ENCODE measurements around the gene DENND6A. TPM values are rescaled to one million over a fixed set of nuclear protein-coding genes. Genes with fewer than 3 reads are reported as not detected.

DENND6A gene
- total and polyA plus RNA-seq, 2 of the 13 experiments (the other 11 are each of a cell fraction or from before 2014, with no cell fraction given), result 9.4 to 11.1 TPM

DNA sequence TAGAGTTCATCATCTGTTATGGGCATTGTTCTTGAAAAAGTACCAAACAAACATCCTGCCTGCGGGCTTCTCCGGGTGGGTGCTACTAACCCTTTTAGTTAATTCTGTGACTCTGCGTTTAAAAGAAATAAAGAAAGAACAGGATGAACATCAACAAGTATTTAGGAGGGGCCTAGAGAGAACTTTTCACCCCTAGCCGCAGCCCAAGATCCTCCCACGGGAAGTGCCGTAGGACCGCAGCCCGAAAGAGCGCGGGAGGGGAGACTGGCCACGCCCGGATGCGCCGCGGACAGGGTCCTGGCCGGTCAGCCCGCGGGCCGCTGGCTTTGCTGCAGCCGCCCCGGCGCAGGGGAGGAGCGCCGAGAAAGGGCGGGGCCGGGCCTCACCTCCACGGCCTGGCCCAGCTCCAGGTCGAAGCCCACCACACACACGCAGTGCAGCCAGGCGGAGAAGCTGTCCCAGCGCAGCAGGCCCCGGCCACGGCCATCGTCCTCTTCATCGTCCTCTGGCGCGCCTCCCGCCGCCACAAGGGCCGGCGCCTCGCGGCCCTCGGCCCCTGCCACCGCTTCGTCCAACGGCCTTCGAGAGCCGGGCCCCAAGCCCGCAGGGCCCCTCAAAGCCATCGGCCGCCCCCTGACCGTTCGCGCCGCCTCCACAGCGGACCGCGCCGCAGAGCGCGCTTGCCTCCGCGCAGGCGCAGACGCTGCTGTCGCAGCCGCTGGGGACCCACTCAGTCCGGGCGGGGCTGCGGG is at the start of gene DENND6A (continued):
- TF ChIP-seq RFX3 (CRISPR knock-in tag; IDR thresholded peaks at IDR 0.05), result no peak
- no peak for TF ChIP-seq HOXA7 (CRISPR knock-in tag; IDR thresholded peaks at IDR 0.05)
- TF ChIP-seq REXO4 (CRISPR knock-in tag; IDR thresholded peaks at IDR 0.05; ENCODE audit: borderline replicate concordance), result peak; percentile 85; the same call in 1 of the 2 replicates
- TF ChIP-seq RAD51 (IDR thresholded peaks at IDR 0.05; ENCODE audit: borderline replicate concordance), result no peak
- TF ChIP-seq ZBTB42 (CRISPR knock-in tag; IDR thresholded peaks at IDR 0.05), result 0 out of 2 replicates have a peak, but pooled peaks have one; percentile 79
- TF ChIP-seq MAFF (IDR thresholded peaks at IDR 0.05; ENCODE audit: low read depth, low read length), result no peak
- TF ChIP-seq NFRKB (IDR thresholded peaks at IDR 0.05), result no peak
- TF ChIP-seq, protein P1, sequence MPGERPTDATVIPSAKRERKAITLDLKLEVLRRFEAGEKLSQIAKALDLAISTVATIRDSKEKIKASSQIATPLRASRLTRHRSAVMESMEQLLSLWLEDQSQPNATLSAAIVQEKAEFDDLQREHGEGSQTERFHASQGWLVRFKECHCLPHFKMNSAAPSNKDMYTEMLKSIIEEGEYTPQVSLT (CRISPR knock-in tag; IDR thresholded peaks at IDR 0.05; ENCODE audit: borderline replicate concordance, low read depth), result no peak
- peak; percentile 96; the same call in 1 of the 2 replicates for TF ChIP-seq KLF12 (CRISPR knock-in tag; IDR thresholded peaks at IDR 0.05; ENCODE audit: borderline replicate concordance)
- peak; percentile 89; the same call in 1 of the 2 replicates for TF ChIP-seq ZMYM4 (CRISPR knock-in tag; IDR thresholded peaks at IDR 0.05)
- TF ChIP-seq, protein P2, sequence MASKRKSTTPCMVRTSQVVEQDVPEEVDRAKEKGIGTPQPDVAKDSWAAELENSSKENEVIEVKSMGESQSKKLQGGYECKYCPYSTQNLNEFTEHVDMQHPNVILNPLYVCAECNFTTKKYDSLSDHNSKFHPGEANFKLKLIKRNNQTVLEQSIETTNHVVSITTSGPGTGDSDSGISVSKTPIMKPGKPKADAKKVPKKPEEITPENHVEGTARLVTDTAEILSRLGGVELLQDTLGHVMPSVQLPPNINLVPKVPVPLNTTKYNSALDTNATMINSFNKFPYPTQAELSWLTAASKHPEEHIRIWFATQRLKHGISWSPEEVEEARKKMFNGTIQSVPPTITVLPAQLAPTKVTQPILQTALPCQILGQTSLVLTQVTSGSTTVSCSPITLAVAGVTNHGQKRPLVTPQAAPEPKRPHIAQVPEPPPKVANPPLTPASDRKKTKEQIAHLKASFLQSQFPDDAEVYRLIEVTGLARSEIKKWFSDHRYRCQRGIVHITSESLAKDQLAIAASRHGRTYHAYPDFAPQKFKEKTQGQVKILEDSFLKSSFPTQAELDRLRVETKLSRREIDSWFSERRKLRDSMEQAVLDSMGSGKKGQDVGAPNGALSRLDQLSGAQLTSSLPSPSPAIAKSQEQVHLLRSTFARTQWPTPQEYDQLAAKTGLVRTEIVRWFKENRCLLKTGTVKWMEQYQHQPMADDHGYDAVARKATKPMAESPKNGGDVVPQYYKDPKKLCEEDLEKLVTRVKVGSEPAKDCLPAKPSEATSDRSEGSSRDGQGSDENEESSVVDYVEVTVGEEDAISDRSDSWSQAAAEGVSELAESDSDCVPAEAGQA (IDR thresholded peaks at IDR 0.05; ENCODE audit: low read depth), result peak; percentile 50; the same call in 1 of the 2 replicates
- TF ChIP-seq, protein P2 (CRISPR knock-in tag; IDR thresholded peaks at IDR 0.05; ENCODE audit: borderline replicate concordance), result no peak
- TF ChIP-seq, protein P3, sequence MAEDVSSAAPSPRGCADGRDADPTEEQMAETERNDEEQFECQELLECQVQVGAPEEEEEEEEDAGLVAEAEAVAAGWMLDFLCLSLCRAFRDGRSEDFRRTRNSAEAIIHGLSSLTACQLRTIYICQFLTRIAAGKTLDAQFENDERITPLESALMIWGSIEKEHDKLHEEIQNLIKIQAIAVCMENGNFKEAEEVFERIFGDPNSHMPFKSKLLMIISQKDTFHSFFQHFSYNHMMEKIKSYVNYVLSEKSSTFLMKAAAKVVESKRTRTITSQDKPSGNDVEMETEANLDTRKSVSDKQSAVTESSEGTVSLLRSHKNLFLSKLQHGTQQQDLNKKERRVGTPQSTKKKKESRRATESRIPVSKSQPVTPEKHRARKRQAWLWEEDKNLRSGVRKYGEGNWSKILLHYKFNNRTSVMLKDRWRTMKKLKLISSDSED (CRISPR knock-in tag; IDR thresholded peaks at IDR 0.05), result peak; percentile 80; the same call in 1 of the 2 replicates
- no peak for TF ChIP-seq SMAD3 (CRISPR knock-in tag; IDR thresholded peaks at IDR 0.05)
- TF ChIP-seq KAT7 (CRISPR knock-in tag; IDR thresholded peaks at IDR 0.05; ENCODE audit: borderline replicate concordance), result peak; percentile 90; the same call in 1 of the 2 replicates
- TF ChIP-seq, protein P4, sequence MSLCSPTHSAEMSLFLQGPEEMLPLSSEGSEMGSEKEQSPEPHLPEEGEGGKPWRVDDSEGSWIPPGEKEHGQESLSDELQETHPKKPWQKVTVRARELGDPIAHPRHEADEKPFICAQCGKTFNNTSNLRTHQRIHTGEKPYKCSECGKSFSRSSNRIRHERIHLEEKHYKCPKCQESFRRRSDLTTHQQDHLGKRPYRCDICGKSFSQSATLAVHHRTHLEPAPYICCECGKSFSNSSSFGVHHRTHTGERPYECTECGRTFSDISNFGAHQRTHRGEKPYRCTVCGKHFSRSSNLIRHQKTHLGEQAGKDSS (CRISPR knock-in tag; IDR thresholded peaks at IDR 0.05; ENCODE audit: borderline replicate concordance, low read depth), result peak; percentile 71; the same call in 1 of the 2 replicates
- TF ChIP-seq, protein P5, sequence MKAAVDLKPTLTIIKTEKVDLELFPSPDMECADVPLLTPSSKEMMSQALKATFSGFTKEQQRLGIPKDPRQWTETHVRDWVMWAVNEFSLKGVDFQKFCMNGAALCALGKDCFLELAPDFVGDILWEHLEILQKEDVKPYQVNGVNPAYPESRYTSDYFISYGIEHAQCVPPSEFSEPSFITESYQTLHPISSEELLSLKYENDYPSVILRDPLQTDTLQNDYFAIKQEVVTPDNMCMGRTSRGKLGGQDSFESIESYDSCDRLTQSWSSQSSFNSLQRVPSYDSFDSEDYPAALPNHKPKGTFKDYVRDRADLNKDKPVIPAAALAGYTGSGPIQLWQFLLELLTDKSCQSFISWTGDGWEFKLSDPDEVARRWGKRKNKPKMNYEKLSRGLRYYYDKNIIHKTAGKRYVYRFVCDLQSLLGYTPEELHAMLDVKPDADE (CRISPR knock-in tag; IDR thresholded peaks at IDR 0.05), result no peak; the same call in 1 of the 2 replicates
- no peak; the same call in 1 of the 2 replicates for TF ChIP-seq KMT2A (CRISPR knock-in tag; IDR thresholded peaks at IDR 0.05)
- no peak for TF ChIP-seq MAFK (conservative IDR thresholded peaks at IDR 0.05 in 1 of 2, IDR thresholded peaks at IDR 0.05 in 1 of 2; ENCODE audit: low read length in 2 of 2)
- TF ChIP-seq GTF3A (CRISPR knock-in tag; conservative IDR thresholded peaks at IDR 0.05), result 0 out of 2 replicates have a peak, but pooled peaks have one; percentile 40
